ENCODE measurements around the gene AJM1. TPM values are rescaled to one million over a fixed set of nuclear protein-coding genes. Genes with fewer than 3 reads are reported as not detected.
"Not testable (repeated sequence)": the region's sequence is repeated elsewhere in the genome, so short reads cannot be mapped to it uniquely, and the experiment has no call there.

AJM1 gene
- total RNA-seq, 2 experiments from 2014 or later = 5.3 to 5.6 TPM

DNA sequence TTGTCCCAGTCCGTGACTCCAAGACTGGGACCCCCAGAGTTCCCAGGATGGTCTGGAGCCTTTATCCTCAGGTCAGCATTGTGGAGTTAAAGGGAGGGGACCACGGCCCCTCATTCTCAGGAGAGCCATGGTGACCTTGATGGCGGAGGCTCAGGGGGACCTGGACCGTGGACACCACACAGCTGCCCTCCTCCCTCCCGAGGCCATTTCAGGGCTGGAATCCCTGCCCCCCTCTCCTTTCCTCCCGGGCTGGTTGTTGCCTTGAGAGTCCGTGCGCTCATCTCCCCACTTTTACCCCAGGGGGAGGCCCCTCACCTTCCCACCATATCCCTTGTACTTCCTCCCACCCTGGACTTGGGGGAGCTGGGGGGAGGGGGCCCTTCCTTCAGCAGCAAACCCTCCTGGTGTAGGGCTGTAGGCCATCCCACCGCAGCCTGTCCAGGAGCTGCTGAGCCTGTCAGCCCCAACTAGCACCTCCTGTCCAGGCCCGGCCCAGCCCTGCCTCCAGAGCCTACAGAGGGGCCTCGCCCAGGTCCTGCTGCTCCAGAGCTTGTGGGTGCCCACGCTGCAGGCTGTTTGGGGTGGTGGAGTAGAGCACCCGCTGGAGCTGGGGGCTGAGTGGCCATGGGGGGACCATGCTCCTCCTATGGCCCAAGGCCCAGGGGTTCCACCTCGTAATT, 14.3 kb upstream of the AJM1 start:
- CTCF ChIA-PET = interaction anchor here (0.9 to 1.5 kb wide), 2 partner anchors 14 to 208 kb away, joined by 3 to 4 read pairs; partner anchors contain the start of gene AJM1
- POLR2A ChIA-PET = interaction anchor here (0.6 kb wide), 1 partner anchor 198 kb away, joined by 3 read pairs; no protein-coding TSS in a partner anchor

DNA sequence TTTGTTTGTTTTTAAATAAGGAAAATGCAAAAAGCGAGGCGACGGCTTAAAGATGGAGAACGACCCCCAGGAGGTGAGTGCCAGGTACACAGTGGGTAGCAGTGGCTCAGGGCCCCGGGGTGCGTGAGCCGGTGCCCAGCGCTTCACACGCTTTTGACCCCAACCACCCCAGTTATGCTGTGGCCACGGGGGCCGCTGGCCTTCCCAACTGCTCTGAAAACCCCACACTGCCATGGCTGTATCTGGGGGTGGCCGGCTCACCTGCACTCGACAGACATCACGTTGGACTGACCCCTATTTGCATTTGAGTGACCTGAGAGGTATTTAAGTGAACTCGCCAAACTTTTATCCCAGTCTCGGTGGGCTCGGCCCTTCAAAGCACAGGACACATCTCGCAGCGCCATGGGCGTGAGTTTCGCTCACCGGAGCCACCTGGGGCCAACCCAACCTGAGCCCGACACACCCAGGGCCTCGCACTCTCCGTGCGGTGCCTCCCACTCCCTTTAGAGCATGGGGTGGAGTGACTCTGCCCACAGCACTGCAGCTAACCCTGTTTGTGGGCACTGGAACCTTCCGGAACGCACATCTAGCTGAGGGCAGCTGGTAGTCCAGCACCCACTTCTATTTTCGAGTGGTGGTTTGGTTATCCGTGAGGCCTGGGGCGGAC, 13.7 kb upstream of the AJM1 start:
- Mint-ChIP-seq H3K36me3 (ENCODE audit: low read depth) (peaks cover 15% of the 10 kb centered on the region), H3K4me3 (no peak overlapping the region), H3K4me1 (ENCODE audit: low read depth) (no peaks in the 10 kb centered on the region), H3K9me3 (ENCODE audit: insufficient read depth) (no peaks in the 10 kb centered on the region), H3K27me3 (ENCODE audit: low read depth) (no peaks in the 10 kb centered on the region), H3K27ac (no peak overlapping the region)
- ATAC-seq (no peak), DNase-seq (no peak)
- CTCF ChIA-PET = interaction anchor here (0.9 to 1.5 kb wide), 3 partner anchors 14 to 207 kb away, joined by 3 to 4 read pairs (median 3); partner anchors contain the start of gene AJM1
- POLR2A ChIA-PET = no interaction called here

More for the DNA sequence above, 14.3 kb upstream of the AJM1 start:
- Mint-ChIP-seq H3K36me3 (ENCODE audit: low read depth) (peaks cover 15% of the 10 kb centered on the region), H3K9me3 (ENCODE audit: insufficient read depth) (no peaks in the 10 kb centered on the region), H3K4me1 (ENCODE audit: low read depth) (no peaks in the 10 kb centered on the region), H3K27ac (no peak overlapping the region), H3K4me3 (no peak overlapping the region), H3K27me3 (ENCODE audit: low read depth) (no peaks in the 10 kb centered on the region)
- no peak for ATAC-seq
- DNase-seq = no peak

DNA sequence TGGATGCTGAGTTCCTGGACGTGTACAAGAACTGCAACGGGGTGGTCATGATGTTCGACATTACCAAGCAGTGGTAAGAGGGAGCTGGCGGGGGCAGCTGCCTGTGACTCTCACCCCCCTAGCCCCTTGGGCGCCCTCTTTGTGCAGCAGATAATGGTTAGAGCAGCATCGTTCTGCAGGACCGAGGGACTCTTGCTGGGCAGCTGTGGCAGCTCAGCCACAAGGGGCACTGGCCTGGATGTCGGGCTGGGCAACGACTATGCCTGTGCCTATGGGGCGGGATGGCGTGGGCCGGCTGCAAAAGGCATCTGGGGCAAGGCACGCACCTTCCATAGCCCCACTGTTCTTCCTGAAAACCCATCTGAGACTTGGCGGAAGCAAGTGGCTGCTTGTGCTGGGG, 12.9 kb upstream of the AJM1 start:
- no peak for DNase-seq
- Mint-ChIP-seq H3K4me3 (no peak overlapping the region), H3K27ac (no peak overlapping the region), H3K9me3 (ENCODE audit: insufficient read depth) (no peaks in the 10 kb centered on the region), H3K36me3 (ENCODE audit: low read depth) (peaks cover 15% of the 10 kb centered on the region), H3K27me3 (ENCODE audit: low read depth) (no peaks in the 10 kb centered on the region), H3K4me1 (ENCODE audit: low read depth) (no peaks in the 10 kb centered on the region)
- ChIA-PET CTCF (interaction anchor here (1.2 kb wide), 1 partner anchor 37 kb away, joined by 3 read pairs; no protein-coding TSS in a partner anchor), POLR2A (no interaction called here)
- no peak for ATAC-seq

DNA sequence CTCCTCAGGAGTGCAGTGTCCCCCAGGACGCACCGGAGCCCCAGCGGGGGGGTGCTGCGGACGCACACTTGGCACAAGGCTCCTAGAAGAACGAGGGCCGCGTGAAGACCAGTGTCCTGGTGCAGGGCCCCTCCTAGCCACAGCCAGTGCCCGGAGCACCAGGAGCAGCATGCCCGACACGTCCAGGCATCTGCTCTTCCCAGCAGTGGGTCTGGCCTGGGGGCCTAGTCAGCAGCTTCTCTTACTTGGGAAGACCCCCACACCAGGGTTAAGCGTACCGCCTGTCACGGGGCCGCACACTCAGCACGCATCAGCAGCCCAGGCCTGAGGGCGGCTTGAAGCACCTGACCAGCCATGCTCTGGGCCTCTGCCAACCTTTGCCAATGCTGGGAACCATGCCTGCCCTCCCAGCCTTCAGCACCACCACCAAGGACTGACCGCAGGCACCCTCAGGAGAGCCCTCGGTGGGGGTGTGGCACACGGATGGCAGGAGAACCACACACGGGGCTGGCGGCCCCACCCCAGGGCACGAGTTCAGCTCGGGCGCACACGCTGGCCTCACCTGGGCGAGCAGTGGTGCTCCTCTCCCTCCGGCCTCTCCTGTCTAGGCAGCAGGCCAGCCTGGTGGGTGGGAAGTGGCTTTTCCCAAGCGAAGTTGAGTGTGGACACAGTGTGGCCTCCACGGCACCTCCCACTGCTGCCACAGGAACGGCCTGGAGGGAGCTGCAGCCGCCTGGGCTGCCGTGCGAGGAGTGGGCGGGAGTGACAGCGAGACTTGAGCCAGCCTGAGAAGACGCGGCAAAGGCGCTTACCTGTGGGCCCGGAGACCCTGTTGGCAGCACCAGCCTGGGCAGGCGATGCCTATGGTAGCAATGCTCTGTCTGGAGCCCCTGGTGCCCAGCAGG, 12.0 kb upstream of the AJM1 start:
- DNase-seq (no peak), ATAC-seq (no peak)
- ChIA-PET CTCF (no interaction called here), POLR2A (no interaction called here)
- H3K9me3 Mint-ChIP-seq (ENCODE audit: insufficient read depth) = no peaks in the 10 kb centered on the region
- H3K27me3 Mint-ChIP-seq (ENCODE audit: low read depth) = no peaks in the 10 kb centered on the region
- H3K4me1 Mint-ChIP-seq (ENCODE audit: low read depth) = no peaks in the 10 kb centered on the region
- H3K4me3 Mint-ChIP-seq = no peak overlapping the region
- H3K27ac Mint-ChIP-seq = no peak overlapping the region
- peaks cover 15% of the 10 kb centered on the region for H3K36me3 Mint-ChIP-seq (ENCODE audit: low read depth)

DNA sequence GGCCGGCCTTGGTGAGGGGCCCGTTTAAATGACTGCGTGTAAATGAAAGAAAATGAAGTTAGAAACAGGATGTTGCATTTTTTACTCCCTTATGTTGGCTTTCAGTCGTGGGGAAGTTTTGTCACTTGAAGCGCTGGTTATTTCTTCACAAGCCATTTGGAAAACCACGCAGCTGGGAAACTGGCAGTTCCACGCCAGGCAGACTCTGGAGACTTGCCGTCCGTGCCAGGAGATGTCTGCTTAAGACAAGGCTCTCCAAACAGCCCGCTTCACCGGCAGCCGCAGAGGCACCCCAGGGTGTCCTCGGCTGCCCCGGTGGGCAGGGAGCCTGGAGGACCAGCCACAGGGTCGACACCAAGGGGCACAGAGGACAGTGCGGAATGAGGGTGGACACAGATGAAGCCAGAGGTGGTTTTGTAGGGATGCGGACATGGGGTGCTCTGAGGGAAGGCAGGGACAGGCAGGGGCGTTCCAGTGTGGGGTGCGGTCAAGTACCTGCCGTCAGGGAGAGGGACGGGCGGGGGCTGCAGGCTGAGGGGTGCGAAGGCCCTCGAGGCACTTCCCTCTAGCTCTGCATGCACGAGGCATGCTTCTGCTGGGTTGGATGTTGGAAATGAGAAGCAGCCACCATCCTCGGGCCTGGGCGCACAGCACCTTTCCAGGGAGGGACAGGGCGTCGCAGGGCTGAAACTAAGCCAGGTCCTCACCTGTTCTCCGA, 11.1 kb upstream of the AJM1 start:
- Mint-ChIP-seq H3K4me1 (ENCODE audit: low read depth) (no peaks in the 10 kb centered on the region), H3K36me3 (ENCODE audit: low read depth) (peaks cover 12% of the 10 kb centered on the region), H3K4me3 (no peak overlapping the region), H3K27me3 (ENCODE audit: low read depth) (no peaks in the 10 kb centered on the region), H3K27ac (no peak overlapping the region), H3K9me3 (ENCODE audit: insufficient read depth) (no peaks in the 10 kb centered on the region)
- DNase-seq (no peak), ATAC-seq (no peak)
- ChIA-PET POLR2A (no interaction called here), CTCF (no interaction called here)

DNA sequence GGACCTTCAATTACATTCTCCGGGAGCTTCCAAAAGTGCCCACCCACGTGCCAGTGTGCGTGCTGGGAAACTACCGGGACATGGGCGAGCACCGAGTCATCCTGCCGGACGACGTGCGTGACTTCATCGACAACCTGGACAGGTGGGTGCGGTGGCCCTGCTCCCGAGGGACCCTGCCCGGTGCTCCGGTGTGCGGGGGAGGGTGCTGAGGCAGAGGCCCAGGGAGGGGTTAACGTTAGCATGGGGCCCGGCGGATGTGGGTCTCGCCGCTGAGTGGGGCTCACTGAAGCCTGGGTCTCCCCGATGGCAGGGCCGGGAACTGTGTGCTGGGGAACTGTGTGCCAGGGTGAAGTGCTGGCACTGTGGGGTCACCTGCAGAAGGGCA, 10.6 kb upstream of the AJM1 start:
- H3K4me3 Mint-ChIP-seq = no peak overlapping the region
- ChIA-PET CTCF (no interaction called here), POLR2A (no interaction called here)
- no peaks in the 10 kb centered on the region for H3K27me3 Mint-ChIP-seq (ENCODE audit: low read depth)
- H3K36me3 Mint-ChIP-seq (ENCODE audit: low read depth) = peaks cover 12% of the 10 kb centered on the region
- no peaks in the 10 kb centered on the region for H3K9me3 Mint-ChIP-seq (ENCODE audit: insufficient read depth)
- no peaks in the 10 kb centered on the region for H3K4me1 Mint-ChIP-seq (ENCODE audit: low read depth)
- DNase-seq = no peak
- H3K27ac Mint-ChIP-seq = no peak overlapping the region
- no peak for ATAC-seq

DNA sequence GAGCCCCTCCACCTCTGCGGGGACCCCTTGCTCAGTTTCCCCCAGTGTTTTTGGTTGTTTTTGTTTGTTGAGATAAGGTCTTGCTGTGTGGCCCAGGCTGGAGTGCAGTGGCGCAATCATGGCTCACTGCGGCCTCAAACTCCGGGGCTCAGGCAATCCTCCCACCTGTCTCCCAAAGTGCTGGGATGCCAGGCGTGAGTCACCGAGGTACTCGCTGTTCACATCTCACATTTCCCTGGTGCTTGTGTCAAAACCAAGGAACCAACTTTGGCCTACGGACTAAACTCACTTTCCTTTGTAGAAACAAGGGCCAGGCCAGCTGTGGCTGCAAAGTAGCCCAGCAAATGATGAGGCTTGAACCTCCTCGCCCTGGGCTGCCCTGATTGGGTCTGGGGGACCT, 9.7 kb upstream of the AJM1 start:
- POLR2A ChIA-PET = no interaction called here
- no peak overlapping the region for H3K4me3 Mint-ChIP-seq
- H3K36me3 Mint-ChIP-seq (ENCODE audit: low read depth) = peaks cover 12% of the 10 kb centered on the region
- ATAC-seq (no peak), DNase-seq (no peak)
- CTCF ChIA-PET = interaction anchor here (1.5 kb wide), 1 partner anchor 10 kb away, joined by 3 read pairs; the partner anchor contains the start of gene AJM1
- H3K27ac Mint-ChIP-seq = no peak overlapping the region
- no peaks in the 10 kb centered on the region for H3K4me1 Mint-ChIP-seq (ENCODE audit: low read depth)
- no peaks in the 10 kb centered on the region for H3K27me3 Mint-ChIP-seq (ENCODE audit: low read depth)
- H3K9me3 Mint-ChIP-seq (ENCODE audit: insufficient read depth) = no peaks in the 10 kb centered on the region

DNA sequence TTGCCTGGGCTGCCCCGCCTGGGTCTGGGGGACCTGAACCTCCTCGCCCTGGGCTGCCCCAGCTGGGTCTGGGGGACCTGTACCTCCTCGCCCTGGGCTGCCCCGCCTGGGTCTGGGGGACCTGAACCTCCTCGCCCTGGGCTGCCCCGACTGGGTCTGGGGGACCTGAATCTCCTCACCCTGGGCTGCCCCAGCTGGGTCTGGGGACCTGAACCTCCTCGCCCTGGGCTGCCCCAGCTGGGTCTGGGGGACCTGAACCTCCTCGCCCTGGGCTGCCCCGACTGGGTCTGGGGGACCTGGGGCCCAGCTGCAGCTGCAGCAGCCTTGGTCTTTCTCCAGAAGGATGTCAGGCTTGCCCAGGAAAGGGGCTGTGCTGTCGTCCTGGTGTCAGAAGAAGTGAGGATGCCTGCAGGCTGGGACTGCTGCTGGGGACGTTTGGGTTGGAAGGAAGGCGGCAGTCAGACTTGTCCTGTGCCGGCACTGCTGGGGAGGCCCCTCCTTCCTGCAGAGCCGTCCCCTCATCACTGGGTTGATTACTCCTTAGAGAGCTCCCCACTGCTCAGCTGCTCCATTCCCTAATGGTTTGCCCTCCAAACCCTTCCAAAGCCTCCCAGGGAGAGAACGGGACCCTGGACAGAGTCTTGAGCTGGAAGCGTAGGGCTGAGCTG, 8.8 kb upstream of the AJM1 start:
- H3K9me3 Mint-ChIP-seq (ENCODE audit: insufficient read depth); POLR2A ChIA-PET; ATAC-seq; DNase-seq; H3K27me3 Mint-ChIP-seq (ENCODE audit: low read depth); H3K4me1 Mint-ChIP-seq (ENCODE audit: low read depth); H3K27ac Mint-ChIP-seq; H3K4me3 Mint-ChIP-seq: not testable (repeated sequence)
- peaks cover 15% of the 10 kb centered on the region for H3K36me3 Mint-ChIP-seq (ENCODE audit: low read depth)
- CTCF ChIA-PET = interaction anchor here (1.5 kb wide), 1 partner anchor 9 kb away, joined by 3 read pairs; the partner anchor contains the start of gene AJM1

DNA sequence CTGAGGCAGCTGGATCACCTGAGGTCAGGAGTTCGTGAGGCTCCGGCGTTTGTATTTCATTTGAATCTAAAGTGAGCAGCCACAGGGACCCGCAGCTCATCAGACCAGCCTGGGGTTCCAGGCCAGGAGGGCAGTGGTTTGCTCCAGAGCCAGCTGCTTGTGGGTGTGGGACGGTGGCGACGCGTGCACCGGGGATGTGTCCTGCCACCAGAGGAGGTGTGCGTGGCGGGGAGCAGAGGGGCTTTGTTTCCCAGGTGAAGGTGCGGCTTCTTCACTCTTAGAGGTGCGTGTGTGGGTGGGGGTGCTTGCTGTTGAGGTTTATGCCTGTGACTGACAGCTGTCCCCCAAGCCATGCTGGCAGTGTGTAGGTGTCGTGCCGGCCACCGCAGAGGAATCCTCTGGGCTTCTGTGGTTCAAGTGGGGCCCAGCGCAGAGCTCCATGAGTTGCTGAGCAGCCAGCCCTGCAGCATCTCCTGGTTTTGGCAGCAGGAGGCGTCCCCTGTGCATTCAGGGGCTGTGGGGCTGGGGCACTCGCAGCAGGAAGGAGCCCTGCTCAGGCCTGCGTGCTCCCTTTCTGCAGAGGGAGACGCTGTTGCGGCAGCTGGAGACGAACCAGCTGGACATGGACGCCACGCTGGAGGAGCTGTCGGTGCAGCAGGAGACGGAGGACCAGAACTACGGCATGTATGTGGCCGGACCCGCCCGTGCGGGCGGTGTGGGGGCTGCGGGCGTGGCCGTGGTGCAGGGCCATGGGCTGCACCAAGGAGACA, 6.9 kb upstream of the AJM1 start:
- ATAC-seq (no peak), DNase-seq (no peak)
- Mint-ChIP-seq H3K27me3 (ENCODE audit: low read depth) (no peaks in the 10 kb centered on the region), H3K4me3 (no peak overlapping the region), H3K27ac (no peak overlapping the region), H3K36me3 (ENCODE audit: low read depth) (peaks cover 12% of the 10 kb centered on the region), H3K9me3 (ENCODE audit: insufficient read depth) (no peaks in the 10 kb centered on the region), H3K4me1 (ENCODE audit: low read depth) (no peaks in the 10 kb centered on the region)
- POLR2A ChIA-PET = interaction anchor here (0.6 to 1.0 kb wide), 2 partner anchors 10 to 12 kb away, joined by 3 read pairs; no protein-coding TSS in a partner anchor
- CTCF ChIA-PET = no interaction called here

DNA sequence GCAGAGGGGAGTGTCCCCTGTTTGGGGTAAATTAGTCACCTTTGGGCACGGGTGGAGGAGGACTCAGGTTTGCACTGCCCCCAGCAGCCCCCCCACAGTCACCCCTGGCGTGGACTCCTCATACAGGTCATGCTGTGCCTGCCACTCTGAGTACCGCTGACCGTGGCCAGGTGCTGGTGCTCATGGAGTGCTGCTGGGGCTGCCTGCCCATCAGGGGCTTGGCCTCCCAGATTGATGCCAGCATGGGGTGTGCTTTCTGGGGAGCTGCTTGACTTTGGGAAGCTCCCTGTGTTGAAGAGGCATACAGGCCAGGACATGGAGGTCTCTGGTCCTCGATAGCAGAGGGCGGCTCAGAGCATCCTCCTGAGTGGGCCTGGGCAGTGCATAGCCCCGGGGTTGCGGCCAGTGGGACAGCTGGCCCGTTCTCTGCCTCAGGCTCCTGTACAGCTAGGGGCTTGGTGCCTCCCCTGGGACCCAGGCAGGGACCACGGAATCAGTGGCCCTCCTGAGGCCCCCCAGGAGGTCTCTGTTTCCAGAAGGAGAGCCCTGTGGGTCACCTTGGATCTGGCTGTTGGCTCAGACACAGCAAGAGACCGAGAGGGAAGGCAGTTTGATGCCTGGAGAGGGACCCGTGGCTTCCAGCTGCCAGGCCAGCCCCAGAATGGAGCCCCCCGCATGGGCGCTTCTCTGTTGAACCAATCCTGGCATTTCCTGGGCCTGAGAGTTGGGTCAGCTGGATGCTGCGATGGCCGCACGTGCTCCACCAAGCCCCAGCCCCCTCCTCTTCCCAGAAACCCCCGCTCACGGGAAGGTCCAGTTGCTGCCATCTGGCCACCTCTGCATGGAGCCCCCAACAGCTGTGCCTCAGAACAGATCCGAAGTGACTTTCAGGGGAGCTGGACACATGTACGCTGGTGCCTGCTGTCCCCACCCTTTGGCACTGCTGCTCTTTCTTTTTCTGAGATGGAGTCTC, 6.1 kb upstream of the AJM1 start:
- H3K4me3 Mint-ChIP-seq = no peak overlapping the region
- H3K9me3 Mint-ChIP-seq (ENCODE audit: insufficient read depth) = no peaks in the 10 kb centered on the region
- CTCF ChIA-PET = no interaction called here
- H3K27me3 Mint-ChIP-seq (ENCODE audit: low read depth) = no peaks in the 10 kb centered on the region
- H3K27ac Mint-ChIP-seq = no peak overlapping the region
- POLR2A ChIA-PET = interaction anchor here (1.0 kb wide), 1 partner anchor 13 kb away, joined by 3 read pairs; no protein-coding TSS in a partner anchor
- no peaks in the 10 kb centered on the region for H3K4me1 Mint-ChIP-seq (ENCODE audit: low read depth)
- ATAC-seq = no peak
- DNase-seq = no peak
- peaks cover 12% of the 10 kb centered on the region for H3K36me3 Mint-ChIP-seq (ENCODE audit: low read depth)
